Vagina (tissue), 2 donors: Measurements from ENCODE around the gene PHF10.

Experiments used
- POLR2A ChIP-seq, 2 donors: fragments of 450-650 bp; IDR thresholded peaks; one replicate each; pipeline ENCODE4 v1.6.1; 2017; ENCODE audit warnings: antibody characterized with exemption in 2 of 2, mild to moderate bottlenecking in 2 of 2, moderate library complexity in 2 of 2
- TF ChIP-seq, protein P1 (sequence below), 3 experiments: fragments of 450-650 bp in 2 of 3; fragments of 200-600 bp in 1 of 3; sonication (generic) in 1 of 3; IDR thresholded peaks; one replicate each; pipeline ENCODE4 v1.5.1; 2017 to 2019; ENCODE audit warnings: antibody characterized with exemption in 3 of 3, mild to moderate bottlenecking in 2 of 3, moderate library complexity in 2 of 3

DNA sequence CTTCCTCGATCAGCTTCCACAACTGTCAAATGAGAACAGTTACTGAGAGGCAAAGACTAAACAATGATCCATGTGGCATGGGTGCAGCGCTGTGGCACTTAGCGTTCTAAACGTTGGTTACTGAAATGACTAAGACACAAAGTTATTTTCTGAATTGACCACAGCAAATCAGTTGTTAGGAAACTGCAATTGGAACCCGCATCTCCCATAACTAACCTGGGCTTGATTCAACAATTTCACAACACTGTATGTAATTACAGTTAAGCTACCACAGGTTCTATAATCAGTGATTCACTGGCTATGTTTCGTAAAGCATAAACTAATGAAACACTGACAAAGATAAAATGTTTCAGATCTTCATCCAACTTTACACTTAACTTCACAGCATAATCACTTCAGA, 35.0 kb downstream of the PHF10 start:
- TF ChIP-seq, protein P1, sequence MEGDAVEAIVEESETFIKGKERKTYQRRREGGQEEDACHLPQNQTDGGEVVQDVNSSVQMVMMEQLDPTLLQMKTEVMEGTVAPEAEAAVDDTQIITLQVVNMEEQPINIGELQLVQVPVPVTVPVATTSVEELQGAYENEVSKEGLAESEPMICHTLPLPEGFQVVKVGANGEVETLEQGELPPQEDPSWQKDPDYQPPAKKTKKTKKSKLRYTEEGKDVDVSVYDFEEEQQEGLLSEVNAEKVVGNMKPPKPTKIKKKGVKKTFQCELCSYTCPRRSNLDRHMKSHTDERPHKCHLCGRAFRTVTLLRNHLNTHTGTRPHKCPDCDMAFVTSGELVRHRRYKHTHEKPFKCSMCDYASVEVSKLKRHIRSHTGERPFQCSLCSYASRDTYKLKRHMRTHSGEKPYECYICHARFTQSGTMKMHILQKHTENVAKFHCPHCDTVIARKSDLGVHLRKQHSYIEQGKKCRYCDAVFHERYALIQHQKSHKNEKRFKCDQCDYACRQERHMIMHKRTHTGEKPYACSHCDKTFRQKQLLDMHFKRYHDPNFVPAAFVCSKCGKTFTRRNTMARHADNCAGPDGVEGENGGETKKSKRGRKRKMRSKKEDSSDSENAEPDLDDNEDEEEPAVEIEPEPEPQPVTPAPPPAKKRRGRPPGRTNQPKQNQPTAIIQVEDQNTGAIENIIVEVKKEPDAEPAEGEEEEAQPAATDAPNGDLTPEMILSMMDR (IDR thresholded peaks at IDR 0.05), result no peak
- no peak for TF ChIP-seq POLR2A (IDR thresholded peaks at IDR 0.05)
